ENCODE results near the gene R3HDM2. TPM values are rescaled to one million over a fixed set of nuclear protein-coding genes. Genes with fewer than 3 reads are reported as not detected.

Gene R3HDM2
- total RNA-seq, 2 experiments from 2014 or later, result 22.8 to 24.2 TPM

GRCh38 chr12:57213058-57213715, 217.7 kb downstream of the R3HDM2 start:
- H3K4me3 Mint-ChIP-seq, result no peak overlapping the region
- no peak overlapping the region for H3K27ac Mint-ChIP-seq
- H3K4me1 Mint-ChIP-seq, result peaks cover 24% of the 10 kb centered on the region
- no peaks in the 10 kb centered on the region for H3K36me3 Mint-ChIP-seq
- peaks cover 44% of the 10 kb centered on the region for H3K27me3 Mint-ChIP-seq
- no peaks in the 10 kb centered on the region for H3K9me3 Mint-ChIP-seq
- peak; percentile 80 for DNase-seq

- Mint-ChIP-seq H3K9me3 (no peaks in the 10 kb centered on the region), H3K27ac (no peak overlapping the region), H3K4me3 (no peak overlapping the region), H3K36me3 (no peaks in the 10 kb centered on the region), H3K4me1 (peaks cover 24% of the 10 kb centered on the region), H3K27me3 (peaks cover 39% of the 10 kb centered on the region)
- DNase-seq, result no peak
These were observed 218.2 kb downstream of the R3HDM2 start for GRCh38 chr12:57212701-57213057.

GRCh38 chr12:57211791-57212700, 218.8 kb downstream of the R3HDM2 start:
- no peak for DNase-seq
- H3K36me3 Mint-ChIP-seq, result no peaks in the 10 kb centered on the region
- no peak overlapping the region for H3K27ac Mint-ChIP-seq
- no peak overlapping the region for H3K4me3 Mint-ChIP-seq
- H3K9me3 Mint-ChIP-seq, result no peaks in the 10 kb centered on the region
- peaks cover 19% of the 10 kb centered on the region for H3K4me1 Mint-ChIP-seq
- H3K27me3 Mint-ChIP-seq, result peaks cover 32% of the 10 kb centered on the region

DNA sequence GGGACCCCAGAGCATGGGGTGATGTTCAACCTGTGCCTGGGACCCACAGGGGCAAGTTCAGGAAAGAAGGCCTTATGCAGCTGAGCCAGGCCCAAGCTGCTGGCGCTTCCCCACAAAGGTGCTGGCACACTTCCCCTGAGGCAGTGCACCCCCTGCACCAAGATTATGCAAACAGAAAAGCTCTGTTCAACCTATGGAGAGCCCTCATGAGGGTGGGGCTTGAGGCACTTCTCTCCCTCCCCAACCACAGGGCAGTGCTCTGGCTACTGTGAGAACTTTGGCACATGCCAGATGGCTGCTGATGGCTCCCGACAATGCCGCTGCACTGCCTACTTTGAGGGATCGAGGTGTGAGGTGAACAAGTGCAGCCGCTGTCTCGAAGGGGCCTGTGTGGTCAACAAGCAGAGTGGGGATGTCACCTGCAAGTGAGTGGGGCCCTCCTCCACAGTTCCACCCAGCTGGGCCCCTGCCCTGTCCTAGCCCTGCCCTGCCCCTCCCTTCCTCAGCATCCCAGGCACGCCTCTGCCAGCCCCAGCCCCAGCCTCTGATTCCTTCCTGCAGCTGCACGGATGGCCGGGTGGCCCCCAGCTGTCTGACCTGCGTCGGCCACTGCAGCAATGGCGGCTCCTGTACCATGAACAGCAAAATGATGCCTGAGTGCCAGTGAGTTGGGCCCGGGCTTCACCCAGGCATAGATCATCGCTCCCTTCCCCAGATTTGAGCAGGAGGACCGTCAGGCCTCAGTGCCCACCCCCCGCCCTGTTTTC, 219.7 kb downstream of the R3HDM2 start:
- DNase-seq, result no peak
- Mint-ChIP-seq H3K27me3 (peaks cover 30% of the 10 kb centered on the region), H3K36me3 (no peaks in the 10 kb centered on the region), H3K27ac (no peak overlapping the region), H3K4me3 (no peak overlapping the region), H3K4me1 (peaks cover 19% of the 10 kb centered on the region), H3K9me3 (no peaks in the 10 kb centered on the region)

DNA sequence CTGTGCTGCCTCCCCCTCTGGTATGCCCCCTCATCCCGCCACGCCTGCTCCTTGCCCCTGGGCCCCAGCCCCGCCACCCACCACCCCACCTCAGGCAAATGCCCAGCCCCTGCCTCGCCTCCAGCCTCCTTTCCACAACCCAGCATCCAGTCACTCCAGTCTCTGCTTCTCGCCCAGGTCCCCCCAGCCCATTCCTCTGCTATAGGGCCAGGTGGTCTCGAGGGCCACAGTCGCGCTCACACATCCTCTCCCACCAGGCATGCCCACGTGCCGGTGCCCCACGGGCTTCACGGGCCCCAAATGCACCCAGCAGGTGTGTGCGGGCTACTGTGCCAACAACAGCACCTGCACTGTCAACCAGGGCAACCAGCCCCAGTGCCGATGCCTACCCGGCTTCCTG, 220.4 kb downstream of the R3HDM2 start:
- H3K4me1 Mint-ChIP-seq, result peaks cover 14% of the 10 kb centered on the region
- no peak for DNase-seq
- H3K9me3 Mint-ChIP-seq, result no peaks in the 10 kb centered on the region
- no peak overlapping the region for H3K4me3 Mint-ChIP-seq
- no peaks in the 10 kb centered on the region for H3K36me3 Mint-ChIP-seq
- no peak overlapping the region for H3K27ac Mint-ChIP-seq
- H3K27me3 Mint-ChIP-seq, result peaks cover 23% of the 10 kb centered on the region

GRCh38 chr12:57209916-57210315, 220.9 kb downstream of the R3HDM2 start:
- DNase-seq, result no peak
- Mint-ChIP-seq H3K27me3 (peaks cover 18% of the 10 kb centered on the region), H3K9me3 (no peaks in the 10 kb centered on the region), H3K4me1 (peaks cover 10% of the 10 kb centered on the region), H3K36me3 (no peaks in the 10 kb centered on the region), H3K4me3 (no peak overlapping the region), H3K27ac (no peak overlapping the region)

GRCh38 chr12:57208631-57209282, 222.1 kb downstream of the R3HDM2 start:
- no peaks in the 10 kb centered on the region for H3K36me3 Mint-ChIP-seq
- H3K9me3 Mint-ChIP-seq, result no peaks in the 10 kb centered on the region
- H3K4me3 Mint-ChIP-seq, result no peak overlapping the region
- peaks cover 4% of the 10 kb centered on the region for H3K4me1 Mint-ChIP-seq
- no peak for DNase-seq
- H3K27me3 Mint-ChIP-seq, result peaks cover 6% of the 10 kb centered on the region
- H3K27ac Mint-ChIP-seq, result no peak overlapping the region

- no peaks in the 10 kb centered on the region for H3K36me3 Mint-ChIP-seq
- H3K9me3 Mint-ChIP-seq, result no peaks in the 10 kb centered on the region
- no peak overlapping the region for H3K27ac Mint-ChIP-seq
- H3K27me3 Mint-ChIP-seq, result no peaks in the 10 kb centered on the region
- no peak for DNase-seq
- H3K4me1 Mint-ChIP-seq, result no peaks in the 10 kb centered on the region
- H3K4me3 Mint-ChIP-seq, result no peak overlapping the region
These were observed 222.9 kb downstream of the R3HDM2 start for GRCh38 chr12:57207731-57208630.

DNA sequence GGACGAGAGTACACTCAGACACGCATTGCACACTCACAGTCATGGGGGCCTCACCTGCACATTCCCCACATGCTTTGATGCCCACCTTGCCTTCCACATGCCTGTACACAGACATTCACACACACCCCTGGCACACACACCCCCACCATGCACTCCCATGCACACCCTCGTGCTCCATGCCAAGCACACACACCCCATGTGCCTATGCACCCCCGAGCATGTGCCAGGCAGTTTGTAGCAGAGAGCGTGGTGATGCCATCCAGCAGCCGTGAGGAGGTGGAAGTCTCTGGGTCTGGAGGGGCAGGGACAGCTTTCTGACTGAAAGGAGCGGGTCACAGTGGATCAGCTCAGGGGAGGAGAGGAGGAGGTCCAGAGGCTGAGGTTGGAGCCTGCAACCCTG, 224.9 kb downstream of the R3HDM2 start:
- Mint-ChIP-seq H3K36me3 (no peaks in the 10 kb centered on the region), H3K4me3 (no peak overlapping the region), H3K9me3 (no peaks in the 10 kb centered on the region), H3K27me3 (no peaks in the 10 kb centered on the region), H3K4me1 (no peaks in the 10 kb centered on the region), H3K27ac (no peak overlapping the region)
- DNase-seq, result no peak

GRCh38 chr12:57205186-57205585, 225.7 kb downstream of the R3HDM2 start:
- Mint-ChIP-seq H3K4me1 (no peaks in the 10 kb centered on the region), H3K27me3 (no peaks in the 10 kb centered on the region), H3K9me3 (no peaks in the 10 kb centered on the region), H3K36me3 (no peaks in the 10 kb centered on the region), H3K27ac (no peak overlapping the region), H3K4me3 (no peak overlapping the region)
- no peak for DNase-seq

DNA sequence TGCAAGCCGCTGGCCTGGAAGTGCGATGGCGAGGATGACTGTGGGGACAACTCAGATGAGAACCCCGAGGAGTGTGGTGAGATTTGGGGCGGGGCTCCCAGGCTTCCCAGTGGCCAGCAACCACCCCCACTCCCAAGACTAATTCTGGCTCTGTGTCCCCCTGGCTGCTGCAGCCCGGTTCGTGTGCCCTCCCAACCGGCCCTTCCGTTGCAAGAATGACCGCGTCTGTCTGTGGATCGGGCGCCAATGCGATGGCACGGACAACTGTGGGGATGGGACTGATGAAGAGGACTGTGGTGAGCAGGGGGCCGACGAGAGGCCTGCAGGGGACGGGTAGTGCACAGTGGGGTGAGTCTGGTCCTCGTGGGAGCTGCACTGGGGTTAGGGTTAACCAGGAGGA, 226.4 kb downstream of the R3HDM2 start:
- Mint-ChIP-seq H3K36me3 (no peaks in the 10 kb centered on the region), H3K9me3 (no peaks in the 10 kb centered on the region), H3K4me1 (no peaks in the 10 kb centered on the region), H3K27me3 (no peaks in the 10 kb centered on the region), H3K27ac (no peak overlapping the region), H3K4me3 (no peak overlapping the region)
- DNase-seq, result no peak

DNA sequence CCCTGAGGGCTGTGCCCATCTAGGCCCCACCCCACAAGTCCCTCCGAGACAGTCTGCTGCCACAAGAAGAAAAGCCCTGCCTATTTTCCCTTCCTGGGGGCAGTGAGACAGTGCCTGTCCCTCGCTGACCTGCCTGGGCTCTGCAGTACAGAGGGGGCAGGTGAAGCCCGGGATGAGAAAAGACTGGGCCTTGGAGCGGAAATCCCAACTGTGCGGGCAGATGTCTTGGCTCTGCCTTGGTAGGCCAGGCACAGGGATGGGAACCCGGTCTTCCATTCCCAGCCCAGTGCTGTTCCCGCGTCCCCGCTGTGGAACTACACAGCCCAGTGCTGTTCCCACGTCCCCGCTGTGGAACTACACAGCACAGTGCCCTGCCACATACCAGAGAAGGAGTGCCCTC, 227.1 kb downstream of the R3HDM2 start:
- Mint-ChIP-seq H3K36me3 (no peaks in the 10 kb centered on the region), H3K9me3 (no peaks in the 10 kb centered on the region), H3K4me1 (no peaks in the 10 kb centered on the region), H3K27me3 (no peaks in the 10 kb centered on the region), H3K4me3 (no peak overlapping the region), H3K27ac (no peak overlapping the region)
- DNase-seq, result no peak

Measured in activated naive CD8-positive, alpha-beta T cell treated with anti-CD3 and anti-CD28 coated beads for 36 hours (primary cell).